C4-2B (cell line): ENCODE measurements around the gene LEMD1.

Experiments
- CTCF ChIP-seq: fragments of 450-650 bp; conservative IDR thresholded peaks from 2 replicates; pipeline ENCODE4 v1.5.1; 2017; ENCODE audit warnings: mild to moderate bottlenecking
- ZFX ChIP-seq: fragments of 450-650 bp; IDR thresholded peaks from 2 replicates; pipeline ENCODE4 v1.6.1; 2017

GRCh38 chr1:205470131-205470530, 48.3 kb upstream of the LEMD1 start:
- no peak for TF ChIP-seq CTCF
- no peak for TF ChIP-seq ZFX
